HK-2 (cell line): ENCODE data around the gene MED13.
"Not testable (repeated sequence)": the region's sequence is repeated elsewhere in the genome, so short reads cannot be mapped to it uniquely, and the experiment has no call there.

Source experiments
- DNase-seq: peaks from one replicate; pipeline ENCODE4 v3.0.0-alpha.2; 2018; ENCODE audit not compliant: unreplicated experiment

Gene MED13

GRCh38 chr17:62058611-62059010 is 6.5 kb downstream of the MED13 start:
- no peak for DNase-seq

GRCh38 chr17:62057696-62058095 is 7.4 kb downstream of the MED13 start:
- DNase-seq = no peak

GRCh38 chr17:62052765-62053338 is 12.2 kb downstream of the MED13 start:
- DNase-seq = no peak

- no peak for DNase-seq
Observed at GRCh38 chr17:62051053-62051452, 14.0 kb downstream of the MED13 start.

GRCh38 chr17:62049299-62049698 is 15.8 kb downstream of the MED13 start:
- DNase-seq = no peak

- DNase-seq = no peak
Observed at GRCh38 chr17:62048262-62048661, 16.8 kb downstream of the MED13 start.

- DNase-seq = no peak
Observed at GRCh38 chr17:62045517-62045916, 19.6 kb downstream of the MED13 start.

- DNase-seq = no peak
Observed at GRCh38 chr17:62045109-62045508, 20.0 kb downstream of the MED13 start.

GRCh38 chr17:62043602-62044001 is 21.5 kb downstream of the MED13 start:
- DNase-seq = no peak

- DNase-seq = no peak
Observed at GRCh38 chr17:62043140-62043539, 21.9 kb downstream of the MED13 start.

- no peak for DNase-seq
Observed at GRCh38 chr17:62038248-62038647, 26.8 kb downstream of the MED13 start.

GRCh38 chr17:62033317-62033716 is 31.8 kb downstream of the MED13 start:
- no peak for DNase-seq

GRCh38 chr17:62032480-62032879 is 32.6 kb downstream of the MED13 start:
- DNase-seq = no peak

- DNase-seq = no peak
Observed at GRCh38 chr17:62030264-62030663, 34.8 kb downstream of the MED13 start.

- no peak for DNase-seq
Observed at GRCh38 chr17:62024866-62025265, 40.2 kb downstream of the MED13 start.

- no peak for DNase-seq
Observed at GRCh38 chr17:62017912-62018311, 47.2 kb downstream of the MED13 start.

- DNase-seq = no peak
Observed at GRCh38 chr17:62017496-62017895, 47.6 kb downstream of the MED13 start.

- no peak for DNase-seq
Observed at GRCh38 chr17:62014526-62014925, 50.6 kb downstream of the MED13 start.

- no peak for DNase-seq
Observed at GRCh38 chr17:62009220-62009619, 55.9 kb downstream of the MED13 start.

GRCh38 chr17:62008294-62008693 is 56.8 kb downstream of the MED13 start:
- no peak for DNase-seq

GRCh38 chr17:62004388-62004787 is 60.7 kb downstream of the MED13 start:
- no peak for DNase-seq

- DNase-seq = not testable (repeated sequence)
Observed at GRCh38 chr17:62003141-62003540, 61.9 kb downstream of the MED13 start.

- DNase-seq = no peak
Observed at GRCh38 chr17:62001105-62001504, 64.0 kb downstream of the MED13 start.

- DNase-seq = no peak
Observed at GRCh38 chr17:62000186-62000585, 64.9 kb downstream of the MED13 start.
